Glutamatergic neuron (in vitro differentiated cells): ENCODE measurements around the gene PSMC3. TPM values are rescaled to one million over a fixed set of nuclear protein-coding genes. Genes with fewer than 3 reads are reported as not detected.

Experiments used
- DNase-seq: peaks from one replicate; pipeline ENCODE4 v3.0.0; 2022
- H3K27ac Mint-ChIP-seq: one replicate; pipeline ENCODE4 v1.8.0; 2020; ENCODE audit warnings: mild to moderate bottlenecking, mixed read lengths, inconsistent platforms; ENCODE audit not compliant: unreplicated experiment
- H3K27me3 Mint-ChIP-seq: one replicate; pipeline ENCODE4 v1.8.0; 2020; ENCODE audit warnings: mild to moderate bottlenecking, moderate library complexity, mixed read lengths, inconsistent platforms; ENCODE audit not compliant: unreplicated experiment
- H3K36me3 Mint-ChIP-seq: one replicate; pipeline ENCODE4 v1.8.0; 2020; ENCODE audit warnings: mild to moderate bottlenecking, mixed read lengths, inconsistent platforms; ENCODE audit not compliant: unreplicated experiment
- H3K4me1 Mint-ChIP-seq: one replicate; pipeline ENCODE4 v1.8.0; 2020; ENCODE audit warnings: mild to moderate bottlenecking, low read depth, mixed read lengths, inconsistent platforms; ENCODE audit not compliant: unreplicated experiment
- H3K4me3 Mint-ChIP-seq: one replicate; pipeline ENCODE4 v1.8.0; 2020; ENCODE audit warnings: mild to moderate bottlenecking, mixed read lengths, inconsistent platforms; ENCODE audit not compliant: unreplicated experiment
- H3K9me3 Mint-ChIP-seq: one replicate; pipeline ENCODE4 v1.8.0; 2020; ENCODE audit warnings: mild to moderate bottlenecking, moderate library complexity, mixed read lengths, inconsistent platforms; ENCODE audit not compliant: unreplicated experiment
- CTCF ChIP-seq: fragments of 200-600 bp; sonication (generic); IDR thresholded peaks from one replicate; pipeline ENCODE4 v1.5.0; 2021; ENCODE audit not compliant: partially characterized antibody, unreplicated experiment
- total RNA-seq: library from RNA; stranded (reverse); fragmentation: NEBNext Ultra II Directional; extraction: Animal tissue kit (Norgen Biotek cat#: 25700); gene quantifications from one replicate; pipeline ENCODE4 v1.2.1, GENCODE V29; 2021; ENCODE audit not compliant: unreplicated experiment

PSMC3 gene
- total RNA-seq, 1 donor from 2014 or later, result 112 TPM

- DNase-seq, result no peak
- no peaks in the 10 kb centered on the region for H3K4me1 Mint-ChIP-seq
Measured at GRCh38 chr11:47383071-47383470, 43.2 kb downstream of the PSMC3 start.

GRCh38 chr11:47380078-47380477 is 46.2 kb downstream of the PSMC3 start:
- H3K36me3 Mint-ChIP-seq, result no peaks in the 10 kb centered on the region
- no peaks in the 10 kb centered on the region for H3K27me3 Mint-ChIP-seq
- H3K4me1 Mint-ChIP-seq, result no peaks in the 10 kb centered on the region
- peaks cover 2% of the 10 kb centered on the region for H3K9me3 Mint-ChIP-seq
- no peak for TF ChIP-seq CTCF
- DNase-seq, result no peak
- H3K4me3 Mint-ChIP-seq, result no peak overlapping the region
- no peak overlapping the region for H3K27ac Mint-ChIP-seq

More at GRCh38 chr11:47383071-47383470, 43.2 kb downstream of the PSMC3 start:
- Mint-ChIP-seq H3K4me3 (no peak overlapping the region), H3K27me3 (no peaks in the 10 kb centered on the region), H3K9me3 (peaks cover 2% of the 10 kb centered on the region), H3K27ac (no peak overlapping the region), H3K36me3 (no peaks in the 10 kb centered on the region)
- no peak for TF ChIP-seq CTCF

- Mint-ChIP-seq H3K4me1 (no peaks in the 10 kb centered on the region), H3K36me3 (no peaks in the 10 kb centered on the region), H3K27me3 (no peaks in the 10 kb centered on the region), H3K27ac (no peak overlapping the region), H3K9me3 (peaks cover 2% of the 10 kb centered on the region), H3K4me3 (no peak overlapping the region)
- TF ChIP-seq CTCF, result no peak
- no peak for DNase-seq
Measured at GRCh38 chr11:47379317-47379716, 46.9 kb downstream of the PSMC3 start.

GRCh38 chr11:47378836-47379170 is 47.4 kb downstream of the PSMC3 start:
- Mint-ChIP-seq H3K4me1 (no peaks in the 10 kb centered on the region), H3K27ac (no peak overlapping the region), H3K9me3 (peaks cover 2% of the 10 kb centered on the region), H3K4me3 (no peak overlapping the region), H3K36me3 (no peaks in the 10 kb centered on the region), H3K27me3 (no peaks in the 10 kb centered on the region)
- DNase-seq, result no peak
- TF ChIP-seq CTCF, result no peak

- Mint-ChIP-seq H3K9me3 (peaks cover 2% of the 10 kb centered on the region), H3K4me3 (no peak within 1 kb of the TSS), H3K27ac (no peak within 1 kb of the TSS), H3K4me1 (no peaks in the 10 kb centered on the region), H3K36me3 (no peaks in the 10 kb centered on the region), H3K27me3 (no peaks in the 10 kb centered on the region)
- DNase-seq, result no peak
- TF ChIP-seq CTCF, result no peak
Measured at GRCh38 chr11:47378010-47378835, 48.0 kb downstream of the PSMC3 start, which contains the start of gene SPI1. Gene SPI1 (minus strand): TSS chr11:47378547. CDS start chr11:47378353, 194 bp downstream.
